A673 (cell line): ENCODE data around the gene PARP3.

Experiments used
- CTCF ChIP-seq: fragments of 300-800, 200-600 bp; sonication (generic); conservative IDR thresholded peaks from 2 replicates; pipeline ENCODE4 v1.5.1; 2017; ENCODE audit warnings: low read depth, mild to moderate bottlenecking, antibody characterized with exemption, low read length, moderate library complexity, mixed read lengths
- EZH2 ChIP-seq: fragments of 200-600 bp; sonication (generic); IDR thresholded peaks from 2 replicates; pipeline ENCODE4 v1.6.1; 2017; ENCODE audit warnings: borderline replicate concordance, low read depth, mild to moderate bottlenecking, mixed read lengths, antibody characterized with exemption, low read length; ENCODE audit not compliant: poor library complexity, severe bottlenecking

GRCh38 chr3:51964521-51964920 lies 22.4 kb downstream of the PARP3 start:
- no peak for TF ChIP-seq CTCF
- TF ChIP-seq EZH2, result no peak
